Thyroid gland (tissue), 4 donors: Measurements from ENCODE around the gene COL7A1. TPM values are rescaled to one million over a fixed set of nuclear protein-coding genes. Genes with fewer than 3 reads are reported as not detected.
A peak's percentile ranks its signal among the peaks of the same experiment; 100 is the strongest.
"Not testable (repeated sequence)": the region's sequence is repeated elsewhere in the genome, so short reads cannot be mapped to it uniquely, and the experiment has no call there.

Experiments
- DNase-seq, 2 donors: peaks; one replicate each; pipeline ENCODE4 v3.0.0-alpha.2; 2019
- H3K27ac ChIP-seq, 3 donors: fragments of 200-600 bp; sonication (generic); 1 replicate in 2 of 3; 2 replicates in 1 of 3; pipeline ENCODE4 v1.5.1; 2016 to 2019; ENCODE audit warnings: mild to moderate bottlenecking in 1 of 3, moderate library complexity in 1 of 3
- H3K27me3 ChIP-seq: fragments of 200-600 bp; sonication (generic); one replicate; pipeline ENCODE4 v1.5.1; 2019
- H3K36me3 ChIP-seq, 2 donors: fragments of 200-600 bp; sonication (generic); one replicate each; pipeline ENCODE4 v1.5.1; 2016 to 2019
- H3K4me1 ChIP-seq, 2 donors: fragments of 200-600 bp; sonication (generic); one replicate each; pipeline ENCODE4 v1.5.1; 2017 to 2019
- H3K4me3 ChIP-seq, 3 donors: fragments of 200-600 bp; sonication (generic); replicated peaks in 1 of 3; 1 replicate in 2 of 3; 2 replicates in 1 of 3; pipeline ENCODE4 v1.5.1; 2016; ENCODE audit warnings: mild to moderate bottlenecking in 1 of 3
- H3K9me3 ChIP-seq: fragments of 200-600 bp; sonication (generic); one replicate; pipeline ENCODE4 v1.5.1; 2017
- CTCF ChIP-seq, 6 experiments: fragments of 200-600 bp in 3 of 6; fragments of 450-650 bp in 3 of 6; sonication (generic) in 3 of 6; IDR thresholded peaks; one replicate each; pipeline ENCODE4 v1.5.1; 2016 to 2019; ENCODE audit warnings: antibody characterized with exemption in 6 of 6, mild to moderate bottlenecking in 2 of 6, inconsistent platforms in 1 of 6, moderate library complexity in 1 of 6
- POLR2A ChIP-seq, 2 donors: fragments of 450-650 bp; IDR thresholded peaks; one replicate each; pipeline ENCODE4 v1.6.1; 2017; ENCODE audit warnings: antibody characterized with exemption in 2 of 2, mild to moderate bottlenecking in 2 of 2, moderate library complexity in 1 of 2
- WGBS, 2 donors: methylation state at CpG; one replicate each; pipeline ENCODE4 v1.1.5; 2017; 5-methylcytosine and 5-hydroxymethylcytosine counted together
- intact Hi-C: fragments of 100-400 bp; cut with DNase I; formaldehyde crosslinking; loops from one replicate; pipeline ENCODE4 v1.15.1; 2023
- total RNA-seq, 4 donors: library from RNA; depleted of rRNA; stranded (reverse); fragments of >200 nt; gene quantifications; one replicate each; pipeline ENCODE4 v1.2.3, GENCODE V29; 2016

The COL7A1 gene
- total RNA-seq, 4 donors from 2014 or later = 0.34 to 1.0 (median 0.80) TPM

- H3K27ac ChIP-seq = no peak overlapping the region
- DNase-seq = peak; percentile 7 to 21
- H3K27me3 ChIP-seq = no peaks in the 10 kb centered on the region
- no peaks in the 10 kb centered on the region for H3K9me3 ChIP-seq
- H3K4me3 ChIP-seq = no peak overlapping the region
- H3K4me1 ChIP-seq = peaks cover 9% of the 10 kb centered on the region in 2 donors
- intact Hi-C loops = no loop called here
- 66 to 73% methylated on average over 10 to 14 of the region's 14 CpGs for WGBS, 2 donors
- no peaks in the 10 kb centered on the region for H3K36me3 ChIP-seq
- TF ChIP-seq CTCF (IDR thresholded peaks at IDR 0.05) = no peak
- TF ChIP-seq POLR2A (IDR thresholded peaks at IDR 0.05) = no peak
Measured at GRCh38 chr3:48552111-48552951, 42.8 kb downstream of the COL7A1 start.

- H3K36me3 ChIP-seq, H3K4me3 ChIP-seq, H3K4me1 ChIP-seq, intact Hi-C loops, H3K27me3 ChIP-seq, DNase-seq, H3K9me3 ChIP-seq, H3K27ac ChIP-seq: not testable (repeated sequence)
- WGBS, 2 donors = 88 to 95% methylated on average over 7 of the region's 7 CpGs
Measured at GRCh38 chr3:48551651-48552050, 43.5 kb downstream of the COL7A1 start.

- TF ChIP-seq CTCF (IDR thresholded peaks at IDR 0.05) (peak; percentile 84 to 93 (median 88)), POLR2A (IDR thresholded peaks at IDR 0.05) (no peak)
- no peaks in the 10 kb centered on the region for H3K36me3 ChIP-seq
- no peak overlapping the region for H3K4me3 ChIP-seq
- intact Hi-C loops = loop anchor here (5.0 kb wide), 2 partner anchors 87 to 147 kb away; no protein-coding TSS in a partner anchor
- no peak overlapping the region for H3K27ac ChIP-seq
- no peaks in the 10 kb centered on the region for H3K27me3 ChIP-seq
- no peaks in the 10 kb centered on the region for H3K4me1 ChIP-seq
- peak; percentile 81 to 85 for DNase-seq
- WGBS, 2 donors = 64 to 66% methylated on average over 6 to 10 of the region's 10 CpGs
- H3K9me3 ChIP-seq = no peaks in the 10 kb centered on the region
Measured at GRCh38 chr3:48548729-48549705, 46.1 kb downstream of the COL7A1 start.

GRCh38 chr3:48548126-48548525, 47.0 kb downstream of the COL7A1 start:
- DNase-seq = no peak
- WGBS, 2 donors = 85 to 92% methylated on average over 5 of the region's 5 CpGs
- intact Hi-C loops = loop anchor here (5.0 kb wide), 2 partner anchors 86 to 146 kb away; no protein-coding TSS in a partner anchor

More at GRCh38 chr3:48548126-48548525, 47.0 kb downstream of the COL7A1 start:
- no peak overlapping the region for H3K4me3 ChIP-seq
- H3K4me1 ChIP-seq = no peaks in the 10 kb centered on the region
- no peaks in the 10 kb centered on the region for H3K36me3 ChIP-seq
- no peaks in the 10 kb centered on the region for H3K27me3 ChIP-seq
- no peaks in the 10 kb centered on the region for H3K9me3 ChIP-seq
- H3K27ac ChIP-seq = no peak overlapping the region
- TF ChIP-seq POLR2A (IDR thresholded peaks at IDR 0.05) = no peak
- no peak for TF ChIP-seq CTCF (IDR thresholded peaks at IDR 0.05)
